HFFc6 (cell line): ENCODE measurements around the gene PGK1. TPM values are rescaled to one million over a fixed set of nuclear protein-coding genes. Genes with fewer than 3 reads are reported as not detected.
"Not testable (repeated sequence)": the region's sequence is repeated elsewhere in the genome, so short reads cannot be mapped to it uniquely, and the experiment has no call there.

Experiments
- DNase-seq: peaks from one replicate; pipeline ENCODE4 v3.0.0-alpha.2; 2018
- H3K27ac Mint-ChIP-seq: 2 replicates; pipeline ENCODE4 v1.8.0; 2020; ENCODE audit warnings: mild to moderate bottlenecking, mixed read lengths
- H3K27me3 Mint-ChIP-seq: 2 replicates; pipeline ENCODE4 v1.8.0; 2021; ENCODE audit warnings: mild to moderate bottlenecking, moderate library complexity, mixed read lengths; ENCODE audit not compliant: insufficient read depth
- H3K36me3 Mint-ChIP-seq: 2 replicates; pipeline ENCODE4 v1.8.0; 2021; ENCODE audit warnings: low read depth, mixed read lengths
- H3K4me1 Mint-ChIP-seq: 2 replicates; pipeline ENCODE4 v1.8.0; 2020; ENCODE audit warnings: low read depth, mixed read lengths
- H3K4me3 Mint-ChIP-seq: 2 replicates; pipeline ENCODE4 v1.8.0; 2020; ENCODE audit warnings: mild to moderate bottlenecking, moderate library complexity, mixed read lengths
- H3K9me3 Mint-ChIP-seq: 2 replicates; pipeline ENCODE4 v1.8.0; 2020; ENCODE audit warnings: mild to moderate bottlenecking, mixed read lengths
- CTCF ChIP-seq: fragments of 200-600 bp; sonication (generic); IDR thresholded peaks from 2 replicates; pipeline ENCODE4 v1.5.0; 2021; ENCODE audit warnings: antibody characterized with exemption, mild to moderate bottlenecking
- total RNA-seq, 6 experiments: library from RNA; stranded (reverse); fragmentation: NEBNext Ultra II Directional; extraction: Animal tissue kit (Norgen Biotek cat#: 25700); gene quantifications; 2 replicates in 1 of 6; 3 replicates in 5 of 6; pipeline ENCODE4 v1.2.3, GENCODE V29; 2021

PGK1 gene
- total RNA-seq, 6 experiments from 2014 or later: 331 to 409 (median 375) TPM

- 0 out of 2 replicates have a peak, but pooled peaks cover under 1% of the 10 kb centered on the region for H3K4me1 Mint-ChIP-seq
- H3K27ac Mint-ChIP-seq: no peak overlapping the region
- TF ChIP-seq CTCF: no peak
- H3K36me3 Mint-ChIP-seq: peaks cover 7% of the 10 kb centered on the region; the same call in 1 of the 2 replicates
- no peak overlapping the region for H3K4me3 Mint-ChIP-seq
- H3K27me3 Mint-ChIP-seq: peaks cover 1% of the 10 kb centered on the region; the same call in 1 of the 2 replicates
- DNase-seq: no peak
- H3K9me3 Mint-ChIP-seq: peaks cover 13% of the 10 kb centered on the region; the same call in 1 of the 2 replicates
Observed at GRCh38 chrX:78071331-78071730, 32.7 kb upstream of the PGK1 start.

- not testable (repeated sequence) for DNase-seq, H3K27ac Mint-ChIP-seq, H3K36me3 Mint-ChIP-seq, H3K4me3 Mint-ChIP-seq, H3K27me3 Mint-ChIP-seq, H3K4me1 Mint-ChIP-seq
- peaks cover 13% of the 10 kb centered on the region; the same call in 1 of the 2 replicates for H3K9me3 Mint-ChIP-seq
Observed at GRCh38 chrX:78073147-78074077, 30.6 kb upstream of the PGK1 start.

GRCh38 chrX:78074088-78074487, 30.0 kb upstream of the PGK1 start:
- Mint-ChIP-seq H3K4me1 (no peaks in the 10 kb centered on the region), H3K27ac (no peak overlapping the region), H3K9me3 (peaks cover 10% of the 10 kb centered on the region; the same call in 1 of the 2 replicates), H3K27me3 (peaks cover 1% of the 10 kb centered on the region; the same call in 1 of the 2 replicates), H3K36me3 (peaks cover 7% of the 10 kb centered on the region; the same call in 1 of the 2 replicates), H3K4me3 (no peak overlapping the region)
- TF ChIP-seq CTCF: no peak
- no peak for DNase-seq

GRCh38 chrX:78075787-78076389, 28.2 kb upstream of the PGK1 start:
- peaks cover 9% of the 10 kb centered on the region; the same call in 1 of the 2 replicates for H3K9me3 Mint-ChIP-seq
- no peak overlapping the region for H3K4me3 Mint-ChIP-seq
- H3K27me3 Mint-ChIP-seq: peaks cover 4% of the 10 kb centered on the region
- no peak for DNase-seq
- H3K4me1 Mint-ChIP-seq: no peaks in the 10 kb centered on the region
- no peak overlapping the region for H3K27ac Mint-ChIP-seq
- H3K36me3 Mint-ChIP-seq: peaks cover 7% of the 10 kb centered on the region; the same call in 1 of the 2 replicates
- TF ChIP-seq CTCF: no peak

- H3K27ac Mint-ChIP-seq, H3K4me1 Mint-ChIP-seq, H3K4me3 Mint-ChIP-seq, DNase-seq, H3K36me3 Mint-ChIP-seq, H3K27me3 Mint-ChIP-seq, H3K9me3 Mint-ChIP-seq: not testable (repeated sequence)
Observed at GRCh38 chrX:78081413-78081812, 22.6 kb upstream of the PGK1 start.

GRCh38 chrX:78092296-78092695, 11.8 kb upstream of the PGK1 start:
- Mint-ChIP-seq H3K27ac (no peak overlapping the region), H3K4me1 (0 out of 2 replicates have a peak, but pooled peaks cover 10% of the 10 kb centered on the region), H3K9me3 (no peaks in the 10 kb centered on the region), H3K27me3 (no peaks in the 10 kb centered on the region), H3K4me3 (no peak overlapping the region), H3K36me3 (no peaks in the 10 kb centered on the region)
- peak; percentile 41 for DNase-seq
- TF ChIP-seq CTCF: peak; percentile 70
